IMR-90 (cell line): ENCODE results near the gene C8A. TPM values are rescaled to one million over a fixed set of nuclear protein-coding genes. Genes with fewer than 3 reads are reported as not detected.

Source experiments
- ATAC-seq: fragments of 200-7000 bp; cut with Tn5 transposase; 2 replicates; pipeline ENCODE4 v1.9.1; 2020; ENCODE audit warnings: low read depth, mild to moderate bottlenecking, moderate library complexity
- BruUV-seq: library from RNA; stranded (reverse); fragments of 400-500 nt; replicated peaks from 2 replicates; lab custom pipeline; 2021; lab: Mats Ljungman, UMichigan
- CTCF ChIA-PET: fragments of 300-600 bp; formaldehyde crosslinking; extraction: SDS; loops from one replicate; lab custom pipeline; 2021; ENCODE audit warnings: antibody characterized with exemption; lab: Yijun Ruan, JAX
- POLR2A ChIA-PET: fragments of 300-600 bp; sonication (Branson Sonifier 250); formaldehyde crosslinking; loops from one replicate; lab custom pipeline; 2022; ENCODE audit warnings: antibody characterized with exemption; ENCODE audit not compliant: unreplicated experiment; lab: Charles Lee
- DNase-seq: peaks from one replicate; pipeline ENCODE4 v3.0.0; 2013
- H2AFZ ChIP-seq: replicated peaks from 2 replicates; pipeline ENCODE3; 2013; ENCODE audit warnings: low read length, mild to moderate bottlenecking; ENCODE audit not compliant: poor library complexity
- H2AK5ac ChIP-seq: 2 replicates; pipeline ENCODE4 v1.6.1; 2013; ENCODE audit warnings: low read depth, low read length, inconsistent platforms
- H2AK9ac ChIP-seq: replicated peaks from 2 replicates; pipeline ENCODE3; 2013; ENCODE audit warnings: mild to moderate bottlenecking, low read depth, low read length, moderate library complexity; ENCODE audit not compliant: poor library complexity
- H2BK120ac ChIP-seq: 2 replicates; pipeline ENCODE4 v1.6.1; 2013; ENCODE audit warnings: low read depth, low read length, inconsistent platforms
- H2BK15ac ChIP-seq: 3 replicates; pipeline ENCODE4 v1.6.1; 2013; ENCODE audit warnings: low read depth, low read length, inconsistent platforms
- H2BK20ac ChIP-seq: 2 replicates; pipeline ENCODE4 v1.6.1; 2013; ENCODE audit warnings: low read depth, mild to moderate bottlenecking, inconsistent platforms, low read length, moderate library complexity
- H2BK5ac ChIP-seq: 2 replicates; pipeline ENCODE4 v1.6.1; 2013; ENCODE audit warnings: mild to moderate bottlenecking, low read depth, low read length, inconsistent platforms; ENCODE audit not compliant: poor library complexity, severe bottlenecking
- H3K14ac ChIP-seq: replicated peaks from 2 replicates; pipeline ENCODE4 v1.6.1; 2013; ENCODE audit warnings: low read depth, low read length, inconsistent platforms
- H3K18ac ChIP-seq: 2 replicates; pipeline ENCODE4 v1.6.1; 2013; ENCODE audit warnings: low read depth, low read length, control low read depth
- H3K23ac ChIP-seq: 2 replicates; pipeline ENCODE4 v1.6.1; 2013; ENCODE audit warnings: low read depth, low read length, inconsistent platforms
- H3K27ac ChIP-seq: 2 replicates; pipeline ENCODE4 v1.5.1; 2013; ENCODE audit warnings: mild to moderate bottlenecking, control low read depth, low read length; ENCODE audit not compliant: insufficient read depth
- H3K27me3 ChIP-seq: 2 replicates; pipeline ENCODE4 v1.6.1; 2013; ENCODE audit warnings: low read length; ENCODE audit not compliant: control insufficient read depth, insufficient read depth
- H3K36me3 ChIP-seq: 2 replicates; pipeline ENCODE4 v1.6.1; 2013; ENCODE audit warnings: low read length, mixed read lengths; ENCODE audit not compliant: control insufficient read depth, insufficient read depth
- H3K4ac ChIP-seq: 2 replicates; pipeline ENCODE4 v1.6.1; 2013; ENCODE audit warnings: low read depth, low read length, inconsistent platforms
- H3K4me1 ChIP-seq: 2 replicates; pipeline ENCODE4 v1.6.1; 2013; ENCODE audit warnings: low read length, mixed read lengths; ENCODE audit not compliant: control insufficient read depth, insufficient read depth
- H3K4me2 ChIP-seq: 2 replicates; pipeline ENCODE4 v1.6.1; 2013; ENCODE audit warnings: low read depth, mild to moderate bottlenecking, control low read depth, low read length, moderate library complexity
- H3K4me3 ChIP-seq: 2 replicates; pipeline ENCODE4 v1.5.1; 2013; ENCODE audit warnings: low read depth, mild to moderate bottlenecking, control low read depth, low read length, moderate library complexity; ENCODE audit not compliant: insufficient read depth
- H3K56ac ChIP-seq: 2 replicates; pipeline ENCODE4 v1.6.1; 2013; ENCODE audit warnings: low read length, inconsistent platforms; ENCODE audit not compliant: insufficient read depth; ENCODE audit errors: extremely low read depth
- H3K79me1 ChIP-seq, 2 experiments: 2 replicates each; pipeline ENCODE4 v1.6.1; 2013; ENCODE audit warnings: low read length in 2 of 2, inconsistent platforms in 1 of 2, low read depth in 1 of 2
- H3K9ac ChIP-seq: 2 replicates; pipeline ENCODE4 v1.6.1; 2013; ENCODE audit warnings: low read depth, low read length, control low read depth
- H3K9me1 ChIP-seq: 2 replicates; pipeline ENCODE4 v1.6.1; 2013; ENCODE audit warnings: low read length, inconsistent platforms; ENCODE audit not compliant: insufficient read depth
- H3K9me3 ChIP-seq: 2 replicates; pipeline ENCODE4 v1.6.1; 2013; ENCODE audit warnings: low read length; ENCODE audit not compliant: control insufficient read depth, insufficient read depth
- H4K20me1 ChIP-seq: 2 replicates; pipeline ENCODE4 v1.6.1; 2013; ENCODE audit warnings: low read length, inconsistent platforms; ENCODE audit not compliant: insufficient read depth
- H4K5ac ChIP-seq: 2 replicates; pipeline ENCODE4 v1.6.1; 2013; ENCODE audit warnings: mild to moderate bottlenecking, low read depth, low read length, control low read depth
- H4K8ac ChIP-seq, 2 experiments: 2 replicates each; pipeline ENCODE4 v1.6.1; 2013; ENCODE audit warnings: low read depth in 2 of 2, low read length in 2 of 2, control low read depth in 1 of 2, inconsistent platforms in 1 of 2
- H4K91ac ChIP-seq: 2 replicates; pipeline ENCODE4 v1.6.1; 2013; ENCODE audit warnings: low read depth, low read length, inconsistent platforms; ENCODE audit not compliant: insufficient read depth
- CEBPB ChIP-seq: IDR thresholded peaks from 2 replicates; pipeline ENCODE4 v1.6.1; 2012; ENCODE audit warnings: low read depth, low read length, improper control_type of control experiment
- FOS ChIP-seq: fragments of 150-350 bp; IDR thresholded peaks from 2 replicates; pipeline ENCODE4 v1.6.1; 2016; ENCODE audit warnings: low read depth, low read length
- MXI1 ChIP-seq: IDR thresholded peaks from 2 replicates; pipeline ENCODE4 v1.6.1; 2012; ENCODE audit warnings: low read depth, mild to moderate bottlenecking, low read length, moderate library complexity, borderline replicate concordance
- POLR2A ChIP-seq: IDR thresholded peaks from 2 replicates; pipeline ENCODE4 v1.6.1; 2012; ENCODE audit warnings: mild to moderate bottlenecking, low read depth, low read length
- RAD21 ChIP-seq: IDR thresholded peaks from 2 replicates; pipeline ENCODE4 v1.6.1; 2012; ENCODE audit warnings: low read length, improper control_type of control experiment
- WGBS, 2 experiments: methylation state at CpG; one replicate each; pipeline versions ENCODE4 v1.1.5 to v1.1.7; 2013; ENCODE audit warnings: missing lambda C conversion rate in 2 of 2; ENCODE audit not compliant: insufficient read length in 1 of 2; ENCODE audit errors: extremely low coverage in 2 of 2; 5-methylcytosine and 5-hydroxymethylcytosine counted together
- dilution Hi-C: fragments of 300-500 bp; cut with HindIII; formaldehyde crosslinking; loops from one replicate; pipeline ENCODE4 v1.14.3; 2018; ENCODE audit warnings: low sequenced_read_pairs; ENCODE audit not compliant: unreplicated experiment
- in situ Hi-C: fragments of 300-500 bp; cut with MboI; formaldehyde crosslinking; loops from 3 replicates; pipeline ENCODE4 v1.14.3; 2019; ENCODE audit warnings: low sequenced_read_pairs, inconsistent platforms, mixed read lengths
- intact Hi-C: fragments of 100-400 bp; cut with micrococcal nuclease; formaldehyde crosslinking; loops from 2 replicates; pipeline ENCODE4 v1.10.0; 2022
- polyA plus RNA-seq, 3 experiments: library from polyadenylated mRNA; depleted of rRNA; stranded (reverse); fragments of >200 nt; gene quantifications; 2 replicates each; pipeline ENCODE4 v1.2.3, GENCODE V29; 2012; ENCODE audit warnings: low replicate concordance in 1 of 3
- total RNA-seq: library from RNA; depleted of rRNA; stranded (reverse); fragments of >200 nt; gene quantifications from 2 replicates; pipeline ENCODE4 v1.2.3, GENCODE V29; 2012

Gene C8A
- total and polyA plus RNA-seq, 2 of the 4 experiments (the other 2 are of a cell fraction) = not detected

- no TSS peak for BruUV-seq
- Histone ChIP-seq H2BK15ac (no peak overlapping the region), H3K4me3 (no peak overlapping the region), H3K79me1 (no peaks in the 10 kb centered on the region), H3K9ac (no peak overlapping the region), H3K27me3 (no peaks in the 10 kb centered on the region; the same call in none of the 2 replicates), H3K23ac (no peak overlapping the region; the same call in 1 of the 2 replicates), H3K4ac (no peak overlapping the region), H3K4me2 (peak overlapping the region; percentile 25; the same call in 1 of the 2 replicates), H4K8ac (no peak overlapping the region; a peak in 1 of 4 replicates), H3K27ac (no peak overlapping the region), H3K36me3 (no peaks in the 10 kb centered on the region), H3K9me3 (no peaks in the 10 kb centered on the region), H4K91ac (peak overlapping the region; percentile 20; the same call in 1 of the 2 replicates), H4K20me1 (no peaks in the 10 kb centered on the region), H2BK120ac (no peak overlapping the region), H2AK5ac (no peak overlapping the region), H3K18ac (peak overlapping the region; percentile 14; the same call in 1 of the 2 replicates), H2BK5ac (no peak overlapping the region), H3K4me1 (peaks cover 10% of the 10 kb centered on the region), H4K5ac (no peak overlapping the region), H3K9me1 (no peaks in the 10 kb centered on the region), H2AFZ (peak overlapping the region; percentile 9), H3K56ac (no peak overlapping the region), H2BK20ac (no peak overlapping the region), H2AK9ac (no peak overlapping the region), H3K14ac (no peak overlapping the region)
- 0% methylated on average over 1 of the region's 3 CpGs; no CpG with 5 or more reads in 1 of the 2 experiments for WGBS, 2 experiments
- CTCF ChIA-PET = no interaction called here
- dilution Hi-C loops (no loop called here), in situ Hi-C loops (no loop called here), intact Hi-C loops (no loop called here)
- no peak for TF ChIP-seq RAD21
- peak; percentile 68 for TF ChIP-seq CEBPB
- peak; percentile 14; the same call in 1 of the 2 replicates for TF ChIP-seq FOS
- no peak for TF ChIP-seq MXI1
- TF ChIP-seq POLR2A = no peak
- POLR2A ChIA-PET = no interaction called here
- ATAC-seq (peak; percentile 81), DNase-seq (peak; percentile 58)
These were observed 47.1 kb downstream of the C8A start for GRCh38 chr1:56901716-56902115.
